Measurements from ENCODE around the gene ZDHHC13. TPM values are rescaled to one million over a fixed set of nuclear protein-coding genes. Genes with fewer than 3 reads are reported as not detected.
A peak's percentile ranks its signal among the peaks of the same experiment; 100 is the strongest.

Gene ZDHHC13
- total and polyA plus RNA-seq, 7 donors = 0.70 to 2.6 (median 1.4) TPM

DNA sequence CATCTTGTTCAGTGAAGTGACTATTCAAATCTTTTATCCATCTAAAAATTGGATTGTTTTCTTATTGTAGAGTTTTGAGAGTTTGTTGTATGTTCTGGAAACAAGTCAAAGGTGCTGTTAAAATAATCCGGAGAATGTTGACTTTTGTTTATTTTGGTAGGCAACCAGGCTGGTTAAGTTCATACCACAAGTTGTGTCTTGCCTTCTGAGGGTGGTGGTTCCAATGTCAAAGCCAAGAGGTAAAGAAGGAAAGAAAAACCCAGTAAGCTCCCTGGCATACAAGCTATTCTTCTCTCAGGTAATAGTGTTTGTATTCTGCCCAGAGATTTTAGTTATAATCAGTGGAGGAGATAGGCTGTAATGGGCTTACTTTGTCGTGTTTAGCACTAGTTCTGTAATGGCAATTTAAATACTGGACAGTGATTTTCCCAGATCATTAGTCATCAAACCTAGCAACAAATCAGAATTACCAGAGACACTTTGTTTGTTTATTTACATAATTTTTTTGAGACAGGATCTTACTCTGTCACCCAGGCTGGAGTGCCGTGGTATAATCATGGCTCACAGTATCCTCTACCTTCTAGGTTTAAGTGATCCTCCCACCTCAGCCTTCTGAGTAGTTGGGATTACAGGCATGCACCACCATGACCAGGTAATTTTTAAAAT is 99.9 kb downstream of the ZDHHC13 start:
- WGBS, 3 donors = 54 to 57% (median 54%) methylated on average over 3 of the region's 3 CpGs
- TF ChIP-seq CTCF (IDR thresholded peaks at IDR 0.05) = no peak
- Histone ChIP-seq H3K27me3 (ENCODE audit: insufficient read depth in 3 of 3, low read length in 2 of 3) (no peaks in the 10 kb centered on the region), H3K4me3 (no peak overlapping the region), H3K36me3 (ENCODE audit: insufficient read depth in 1 of 2, low read depth in 1 of 2) (no peaks in the 10 kb centered on the region), H3K27ac (no peak overlapping the region), H3K9me3 (no peaks in the 10 kb centered on the region), H3K4me1 (peaks cover 19% of the 10 kb centered on the region)
- no peak for DNase-seq
- intact Hi-C loops (cut with DNase I) = no loop called here
- no peak for ATAC-seq

GRCh38 chr11:19218216-19218615 is 101.2 kb downstream of the ZDHHC13 start:
- Histone ChIP-seq H3K36me3 (ENCODE audit: insufficient read depth in 1 of 2, low read depth in 1 of 2) (no peaks in the 10 kb centered on the region), H3K4me1 (peaks cover 19% of the 10 kb centered on the region), H3K4me3 (peak overlapping the region; percentile 54), H3K27ac (peak overlapping the region; percentile 92), H3K27me3 (ENCODE audit: insufficient read depth in 3 of 3, low read length in 2 of 3) (no peaks in the 10 kb centered on the region), H3K9me3 (no peaks in the 10 kb centered on the region)
- no peak for DNase-seq
- 27 to 29% (median 27%) methylated on average over 3 of the region's 3 CpGs for WGBS, 3 donors
- no peak for TF ChIP-seq CTCF (IDR thresholded peaks at IDR 0.05)
- intact Hi-C loops (cut with DNase I) = no loop called here
- peak; percentile 46 to 72 (median 55) for ATAC-seq

- Histone ChIP-seq H3K9me3 (no peaks in the 10 kb centered on the region), H3K36me3 (ENCODE audit: insufficient read depth in 1 of 2, low read depth in 1 of 2) (no peaks in the 10 kb centered on the region), H3K4me3 (peak overlapping the region; percentile 54), H3K4me1 (peaks cover 19% of the 10 kb centered on the region), H3K27me3 (ENCODE audit: insufficient read depth in 3 of 3, low read length in 2 of 3) (no peaks in the 10 kb centered on the region), H3K27ac (peak overlapping the region; percentile 92)
- DNase-seq (peak; percentile 58 to 87), ATAC-seq (peak; percentile 89 to 94 (median 92))
- TF ChIP-seq CTCF (IDR thresholded peaks at IDR 0.05) = no peak
- intact Hi-C loops (cut with DNase I) = no loop called here
- 23 to 34% (median 26%) methylated on average over 15 of the region's 15 CpGs for WGBS, 3 donors
These were observed 102.0 kb downstream of the ZDHHC13 start for GRCh38 chr11:19218786-19219460.

DNA sequence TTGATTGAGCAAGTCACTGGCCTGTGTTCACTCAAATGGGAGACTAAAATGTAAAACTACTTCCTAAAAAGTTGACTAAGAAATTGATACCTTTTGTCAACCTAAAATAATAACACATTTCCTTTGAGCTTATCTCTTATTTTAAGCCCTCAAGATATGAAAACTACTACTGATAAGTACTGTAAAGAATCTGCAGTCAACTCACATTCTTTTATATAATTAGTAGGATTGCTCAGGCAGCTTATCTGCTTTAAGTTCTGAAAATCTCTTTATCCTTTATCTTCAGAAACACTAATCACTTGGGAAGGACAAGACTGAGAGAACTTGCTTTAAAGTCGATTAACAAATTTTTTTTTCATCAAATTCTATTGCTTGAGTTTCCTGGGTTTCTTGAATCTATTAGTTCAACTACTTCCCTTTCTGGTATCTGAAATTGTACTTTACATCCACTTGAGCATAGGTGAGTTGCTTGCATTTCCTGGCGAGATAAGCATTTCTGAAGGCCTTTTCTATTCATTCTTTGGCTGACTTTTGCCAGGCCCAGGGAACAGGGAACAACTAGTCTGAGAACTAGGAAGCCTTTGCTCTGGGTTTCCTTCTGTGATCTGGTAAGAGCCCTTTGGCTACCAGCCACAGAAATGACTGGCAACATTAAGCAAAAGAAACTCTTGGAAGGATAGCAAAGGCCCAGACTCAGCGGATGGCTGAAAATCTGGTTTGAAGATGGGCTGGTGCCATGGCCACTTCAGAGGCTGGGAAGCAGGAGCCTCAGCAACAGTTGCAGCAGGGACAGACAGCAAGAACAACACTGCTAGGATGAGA is 104.1 kb downstream of the ZDHHC13 start:
- Histone ChIP-seq H3K4me3 (no peak overlapping the region), H3K4me1 (peaks cover 33% of the 10 kb centered on the region), H3K27me3 (ENCODE audit: insufficient read depth in 3 of 3, low read length in 2 of 3) (no peaks in the 10 kb centered on the region), H3K36me3 (ENCODE audit: insufficient read depth in 1 of 2, low read depth in 1 of 2) (no peaks in the 10 kb centered on the region), H3K27ac (peak overlapping the region; percentile 92), H3K9me3 (no peaks in the 10 kb centered on the region)
- ATAC-seq (peak in 1 of 4 donors; percentile 4), DNase-seq (no peak)
- no peak for TF ChIP-seq CTCF (IDR thresholded peaks at IDR 0.05)
- intact Hi-C loops (cut with DNase I) = no loop called here
- 52 to 62% (median 59%) methylated on average over 3 of the region's 3 CpGs for WGBS, 3 donors
